IMR-90 (cell line): ENCODE data around the gene CDK6. TPM values are rescaled to one million over a fixed set of nuclear protein-coding genes. Genes with fewer than 3 reads are reported as not detected.

Experiments
- ATAC-seq: fragments of 200-7000 bp; cut with Tn5 transposase; 2 replicates; pipeline ENCODE4 v1.9.1; 2020; ENCODE audit warnings: low read depth, mild to moderate bottlenecking, moderate library complexity
- BruUV-seq: library from RNA; stranded (reverse); fragments of 400-500 nt; replicated peaks from 2 replicates; lab custom pipeline; 2021; lab: Mats Ljungman, UMichigan
- CTCF ChIA-PET: fragments of 300-600 bp; formaldehyde crosslinking; extraction: SDS; loops from one replicate; lab custom pipeline; 2021; ENCODE audit warnings: antibody characterized with exemption; lab: Yijun Ruan, JAX
- POLR2A ChIA-PET: fragments of 300-600 bp; sonication (Branson Sonifier 250); formaldehyde crosslinking; loops from one replicate; lab custom pipeline; 2022; ENCODE audit warnings: antibody characterized with exemption; ENCODE audit not compliant: unreplicated experiment; lab: Charles Lee
- DNase-seq: peaks from one replicate; pipeline ENCODE4 v3.0.0; 2013
- H2AFZ ChIP-seq: replicated peaks from 2 replicates; pipeline ENCODE3; 2013; ENCODE audit warnings: low read length, mild to moderate bottlenecking; ENCODE audit not compliant: poor library complexity
- H2AK5ac ChIP-seq: 2 replicates; pipeline ENCODE4 v1.6.1; 2013; ENCODE audit warnings: low read depth, low read length, inconsistent platforms
- H2AK9ac ChIP-seq: replicated peaks from 2 replicates; pipeline ENCODE3; 2013; ENCODE audit warnings: mild to moderate bottlenecking, low read depth, low read length, moderate library complexity; ENCODE audit not compliant: poor library complexity
- H2BK120ac ChIP-seq: 2 replicates; pipeline ENCODE4 v1.6.1; 2013; ENCODE audit warnings: low read depth, low read length, inconsistent platforms
- H2BK15ac ChIP-seq: 3 replicates; pipeline ENCODE4 v1.6.1; 2013; ENCODE audit warnings: low read depth, low read length, inconsistent platforms
- H2BK20ac ChIP-seq: 2 replicates; pipeline ENCODE4 v1.6.1; 2013; ENCODE audit warnings: low read depth, mild to moderate bottlenecking, inconsistent platforms, low read length, moderate library complexity
- H2BK5ac ChIP-seq: 2 replicates; pipeline ENCODE4 v1.6.1; 2013; ENCODE audit warnings: mild to moderate bottlenecking, low read depth, low read length, inconsistent platforms; ENCODE audit not compliant: poor library complexity, severe bottlenecking
- H3K14ac ChIP-seq: replicated peaks from 2 replicates; pipeline ENCODE4 v1.6.1; 2013; ENCODE audit warnings: low read depth, low read length, inconsistent platforms
- H3K18ac ChIP-seq: 2 replicates; pipeline ENCODE4 v1.6.1; 2013; ENCODE audit warnings: low read depth, low read length, control low read depth
- H3K23ac ChIP-seq: 2 replicates; pipeline ENCODE4 v1.6.1; 2013; ENCODE audit warnings: low read depth, low read length, inconsistent platforms
- H3K27ac ChIP-seq: 2 replicates; pipeline ENCODE4 v1.5.1; 2013; ENCODE audit warnings: mild to moderate bottlenecking, control low read depth, low read length; ENCODE audit not compliant: insufficient read depth
- H3K27me3 ChIP-seq: 2 replicates; pipeline ENCODE4 v1.6.1; 2013; ENCODE audit warnings: low read length; ENCODE audit not compliant: control insufficient read depth, insufficient read depth
- H3K36me3 ChIP-seq: 2 replicates; pipeline ENCODE4 v1.6.1; 2013; ENCODE audit warnings: low read length, mixed read lengths; ENCODE audit not compliant: control insufficient read depth, insufficient read depth
- H3K4ac ChIP-seq: 2 replicates; pipeline ENCODE4 v1.6.1; 2013; ENCODE audit warnings: low read depth, low read length, inconsistent platforms
- H3K4me1 ChIP-seq: 2 replicates; pipeline ENCODE4 v1.6.1; 2013; ENCODE audit warnings: low read length, mixed read lengths; ENCODE audit not compliant: control insufficient read depth, insufficient read depth
- H3K4me2 ChIP-seq: 2 replicates; pipeline ENCODE4 v1.6.1; 2013; ENCODE audit warnings: low read depth, mild to moderate bottlenecking, control low read depth, low read length, moderate library complexity
- H3K4me3 ChIP-seq: 2 replicates; pipeline ENCODE4 v1.5.1; 2013; ENCODE audit warnings: low read depth, mild to moderate bottlenecking, control low read depth, low read length, moderate library complexity; ENCODE audit not compliant: insufficient read depth
- H3K56ac ChIP-seq: 2 replicates; pipeline ENCODE4 v1.6.1; 2013; ENCODE audit warnings: low read length, inconsistent platforms; ENCODE audit not compliant: insufficient read depth; ENCODE audit errors: extremely low read depth
- H3K79me1 ChIP-seq, 2 experiments: 2 replicates each; pipeline ENCODE4 v1.6.1; 2013; ENCODE audit warnings: low read length in 2 of 2, inconsistent platforms in 1 of 2, low read depth in 1 of 2
- H3K9ac ChIP-seq: 2 replicates; pipeline ENCODE4 v1.6.1; 2013; ENCODE audit warnings: low read depth, low read length, control low read depth
- H3K9me1 ChIP-seq: 2 replicates; pipeline ENCODE4 v1.6.1; 2013; ENCODE audit warnings: low read length, inconsistent platforms; ENCODE audit not compliant: insufficient read depth
- H3K9me3 ChIP-seq: 2 replicates; pipeline ENCODE4 v1.6.1; 2013; ENCODE audit warnings: low read length; ENCODE audit not compliant: control insufficient read depth, insufficient read depth
- H4K20me1 ChIP-seq: 2 replicates; pipeline ENCODE4 v1.6.1; 2013; ENCODE audit warnings: low read length, inconsistent platforms; ENCODE audit not compliant: insufficient read depth
- H4K5ac ChIP-seq: 2 replicates; pipeline ENCODE4 v1.6.1; 2013; ENCODE audit warnings: mild to moderate bottlenecking, low read depth, low read length, control low read depth
- H4K8ac ChIP-seq, 2 experiments: 2 replicates each; pipeline ENCODE4 v1.6.1; 2013; ENCODE audit warnings: low read depth in 2 of 2, low read length in 2 of 2, control low read depth in 1 of 2, inconsistent platforms in 1 of 2
- H4K91ac ChIP-seq: 2 replicates; pipeline ENCODE4 v1.6.1; 2013; ENCODE audit warnings: low read depth, low read length, inconsistent platforms; ENCODE audit not compliant: insufficient read depth
- BHLHE40 ChIP-seq: fragments of 150-350 bp; IDR thresholded peaks from 2 replicates; pipeline ENCODE4 v1.6.1; 2016; ENCODE audit warnings: mild to moderate bottlenecking, low read depth, low read length
- CEBPB ChIP-seq: IDR thresholded peaks from 2 replicates; pipeline ENCODE4 v1.6.1; 2012; ENCODE audit warnings: low read depth, low read length, improper control_type of control experiment
- CHD1 ChIP-seq: IDR thresholded peaks from 2 replicates; pipeline ENCODE4 v1.6.1; 2012; ENCODE audit warnings: low read depth, low read length, improper control_type of control experiment
- CTCF ChIP-seq: conservative IDR thresholded peaks from 2 replicates; pipeline ENCODE4 v1.5.1; 2012; ENCODE audit warnings: mild to moderate bottlenecking, low read depth, low read length, improper control_type of control experiment
- MAFK ChIP-seq: IDR thresholded peaks from 2 replicates; pipeline ENCODE4 v1.6.1; 2012; ENCODE audit warnings: low read depth, low read length, improper control_type of control experiment
- MAZ ChIP-seq: IDR thresholded peaks from 2 replicates; pipeline ENCODE4 v1.6.1; 2012; ENCODE audit warnings: low read depth, mild to moderate bottlenecking, low read length, improper control_type of control experiment, moderate library complexity, borderline replicate concordance
- MXI1 ChIP-seq: IDR thresholded peaks from 2 replicates; pipeline ENCODE4 v1.6.1; 2012; ENCODE audit warnings: low read depth, mild to moderate bottlenecking, low read length, moderate library complexity, borderline replicate concordance
- SMC3 ChIP-seq: fragments of 150-350 bp; IDR thresholded peaks from 2 replicates; pipeline ENCODE4 v1.6.1; 2016; ENCODE audit warnings: low read depth, mild to moderate bottlenecking, antibody characterized with exemption, low read length, moderate library complexity
- WGBS, 2 experiments: methylation state at CpG; one replicate each; pipeline versions ENCODE4 v1.1.5 to v1.1.7; 2013; ENCODE audit warnings: missing lambda C conversion rate in 2 of 2; ENCODE audit not compliant: insufficient read length in 1 of 2; ENCODE audit errors: extremely low coverage in 2 of 2; 5-methylcytosine and 5-hydroxymethylcytosine counted together
- dilution Hi-C: fragments of 300-500 bp; cut with HindIII; formaldehyde crosslinking; loops from one replicate; pipeline ENCODE4 v1.14.3; 2018; ENCODE audit warnings: low sequenced_read_pairs; ENCODE audit not compliant: unreplicated experiment
- in situ Hi-C: fragments of 300-500 bp; cut with MboI; formaldehyde crosslinking; loops from 3 replicates; pipeline ENCODE4 v1.14.3; 2019; ENCODE audit warnings: low sequenced_read_pairs, inconsistent platforms, mixed read lengths
- intact Hi-C: fragments of 100-400 bp; cut with micrococcal nuclease; formaldehyde crosslinking; loops from 2 replicates; pipeline ENCODE4 v1.10.0; 2022
- polyA plus RNA-seq, 3 experiments: library from polyadenylated mRNA; depleted of rRNA; stranded (reverse); fragments of >200 nt; gene quantifications; 2 replicates each; pipeline ENCODE4 v1.2.3, GENCODE V29; 2012; ENCODE audit warnings: low replicate concordance in 1 of 3
- total RNA-seq: library from RNA; depleted of rRNA; stranded (reverse); fragments of >200 nt; gene quantifications from 2 replicates; pipeline ENCODE4 v1.2.3, GENCODE V29; 2012
- TF ChIP-seq, protein P1 (sequence below): fragments of 150-350 bp; IDR thresholded peaks from 2 replicates; pipeline ENCODE4 v1.6.1; 2016; ENCODE audit warnings: low read depth, mild to moderate bottlenecking, low read length, moderate library complexity, borderline replicate concordance
- TF ChIP-seq, protein P2 (sequence below): fragments of 150-350 bp; IDR thresholded peaks from 2 replicates; pipeline ENCODE4 v1.6.1; 2017; ENCODE audit warnings: mild to moderate bottlenecking, antibody characterized with exemption, low read length, low read depth

Gene CDK6
- total and polyA plus RNA-seq, 2 of the 4 experiments (the other 2 are of a cell fraction), result 21.5 to 195 TPM

GRCh38 chr7:92647652-92648051, 188.7 kb downstream of the CDK6 start:
- Histone ChIP-seq H3K4ac (no peak overlapping the region), H2BK15ac (no peak overlapping the region), H4K20me1 (peaks cover 29% of the 10 kb centered on the region), H3K4me1 (peaks cover 14% of the 10 kb centered on the region), H2AFZ (no peak overlapping the region), H2AK5ac (no peak overlapping the region), H3K4me2 (no peak overlapping the region), H2BK120ac (no peak overlapping the region), H3K56ac (no peak overlapping the region), H3K27ac (no peak overlapping the region), H4K5ac (no peak overlapping the region), H2BK20ac (no peak overlapping the region), H4K8ac (no peak overlapping the region), H3K9ac (no peak overlapping the region), H2AK9ac (no peak overlapping the region), H4K91ac (no peak overlapping the region), H3K79me1 (peaks cover 31 to 88% of the 10 kb centered on the region in 2 experiments), H3K9me3 (no peaks in the 10 kb centered on the region), H3K36me3 (peaks cover 2% of the 10 kb centered on the region; the same call in 1 of the 2 replicates), H3K14ac (no peak overlapping the region), H3K23ac (no peak overlapping the region), H3K9me1 (peaks cover 12% of the 10 kb centered on the region), H3K27me3 (no peaks in the 10 kb centered on the region), H3K4me3 (no peak overlapping the region), H3K18ac (no peak overlapping the region), H2BK5ac (no peak overlapping the region)
- TF ChIP-seq MXI1 (no peak), BHLHE40 (no peak), CHD1 (no peak), SMC3 (no peak), CEBPB (no peak), MAFK (no peak), MAZ (no peak), CTCF (no peak)
- TF ChIP-seq, protein P1, sequence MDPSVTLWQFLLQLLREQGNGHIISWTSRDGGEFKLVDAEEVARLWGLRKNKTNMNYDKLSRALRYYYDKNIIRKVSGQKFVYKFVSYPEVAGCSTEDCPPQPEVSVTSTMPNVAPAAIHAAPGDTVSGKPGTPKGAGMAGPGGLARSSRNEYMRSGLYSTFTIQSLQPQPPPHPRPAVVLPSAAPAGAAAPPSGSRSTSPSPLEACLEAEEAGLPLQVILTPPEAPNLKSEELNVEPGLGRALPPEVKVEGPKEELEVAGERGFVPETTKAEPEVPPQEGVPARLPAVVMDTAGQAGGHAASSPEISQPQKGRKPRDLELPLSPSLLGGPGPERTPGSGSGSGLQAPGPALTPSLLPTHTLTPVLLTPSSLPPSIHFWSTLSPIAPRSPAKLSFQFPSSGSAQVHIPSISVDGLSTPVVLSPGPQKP, result no peak
- TF ChIP-seq, protein P2, sequence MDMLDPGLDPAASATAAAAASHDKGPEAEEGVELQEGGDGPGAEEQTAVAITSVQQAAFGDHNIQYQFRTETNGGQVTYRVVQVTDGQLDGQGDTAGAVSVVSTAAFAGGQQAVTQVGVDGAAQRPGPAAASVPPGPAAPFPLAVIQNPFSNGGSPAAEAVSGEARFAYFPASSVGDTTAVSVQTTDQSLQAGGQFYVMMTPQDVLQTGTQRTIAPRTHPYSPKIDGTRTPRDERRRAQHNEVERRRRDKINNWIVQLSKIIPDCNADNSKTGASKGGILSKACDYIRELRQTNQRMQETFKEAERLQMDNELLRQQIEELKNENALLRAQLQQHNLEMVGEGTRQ, result no peak
- CTCF ChIA-PET, result no interaction called here
- no CpG with 5 or more reads among the region's 2 CpGs for WGBS, 2 experiments
- intact Hi-C loops, result loop anchor here (10.0 kb wide), 1 partner anchor 257 kb away; no protein-coding TSS in a partner anchor
- BruUV-seq, result no TSS peak
- DNase-seq, result no peak
- no peak for ATAC-seq
- in situ Hi-C loops, result no loop called here
- POLR2A ChIA-PET, result no interaction called here
- dilution Hi-C loops, result no loop called here
